WTC11 (cell line): ENCODE data around the gene MRFAP1. TPM values are rescaled to one million over a fixed set of nuclear protein-coding genes. Genes with fewer than 3 reads are reported as not detected.
A peak's percentile ranks its signal among the peaks of the same experiment; 100 is the strongest.

Source experiments
- ATAC-seq: fragments of 200-7000 bp; cut with Tn5 transposase; 2 replicates; pipeline ENCODE4 v1.10.0; 2021; ENCODE audit warnings: mild to moderate bottlenecking, moderate library complexity
- CTCF ChIA-PET: fragments of 300-600 bp; sonication (Branson Sonifier 250); formaldehyde crosslinking; loops from one replicate; lab custom pipeline; 2021; ENCODE audit warnings: antibody characterized with exemption; lab: Charles Lee
- POLR2A ChIA-PET: fragments of 350-600 bp; sonication (Branson Sonifier 250); formaldehyde crosslinking; loops from one replicate; lab custom pipeline; 2021; ENCODE audit warnings: antibody characterized with exemption; lab: Charles Lee
- DNase-seq: peaks from one replicate; pipeline ENCODE4 v3.0.0; 2021; ENCODE audit warnings: low spot score
- H3K27ac Mint-ChIP-seq: 2 replicates; pipeline ENCODE4 v1.8.0; 2021; ENCODE audit warnings: mixed read lengths
- H3K27me3 Mint-ChIP-seq: 2 replicates; pipeline ENCODE4 v1.8.0; 2021; ENCODE audit warnings: low read depth, mild to moderate bottlenecking, moderate library complexity, mixed read lengths
- H3K36me3 Mint-ChIP-seq: 2 replicates; pipeline ENCODE4 v1.8.0; 2021; ENCODE audit warnings: mixed read lengths
- H3K4me1 Mint-ChIP-seq: 2 replicates; pipeline ENCODE4 v1.8.0; 2022; ENCODE audit warnings: mixed read lengths
- H3K4me3 Mint-ChIP-seq: 2 replicates; pipeline ENCODE4 v1.8.0; 2021; ENCODE audit warnings: mild to moderate bottlenecking, moderate library complexity, mixed read lengths
- H3K9me3 Mint-ChIP-seq: 2 replicates; pipeline ENCODE4 v1.8.0; 2021; ENCODE audit warnings: mixed read lengths
- ELF4 ChIP-seq: sonication (generic); formaldehyde crosslinking; IDR thresholded peaks from 2 replicates; pipeline ENCODE4 v1.8.1; 2022; ENCODE audit warnings: low read depth, mild to moderate bottlenecking, moderate library complexity, missing genetic modification reagents
- EMX1 ChIP-seq: fragments of 250-450 bp; sonication (Bioruptor Pico); IDR thresholded peaks from 2 replicates; pipeline ENCODE4 v1.8.0; 2021; ENCODE audit warnings: mild to moderate bottlenecking
- FOXJ3 ChIP-seq: sonication (generic); formaldehyde crosslinking; IDR thresholded peaks from 2 replicates; pipeline ENCODE4 v1.9.0; 2021; ENCODE audit warnings: missing genetic modification reagents, mild to moderate bottlenecking, borderline replicate concordance
- GABPB1 ChIP-seq: sonication (generic); formaldehyde crosslinking; IDR thresholded peaks from 2 replicates; pipeline ENCODE4 v1.8.1; 2023; ENCODE audit warnings: mild to moderate bottlenecking, missing genetic modification reagents
- NFYB ChIP-seq: sonication (generic); formaldehyde crosslinking; conservative IDR thresholded peaks from 2 replicates; pipeline ENCODE4 v1.8.0; 2022; ENCODE audit warnings: low read depth, missing genetic modification reagents
- OVOL2 ChIP-seq: fragments of 250-450 bp; sonication (Bioruptor Pico); IDR thresholded peaks from 2 replicates; pipeline ENCODE4 v1.9.0; 2021; ENCODE audit warnings: mild to moderate bottlenecking, borderline replicate concordance
- RELA ChIP-seq: sonication (generic); formaldehyde crosslinking; IDR thresholded peaks from 2 replicates; pipeline ENCODE4 v1.8.1; 2022; ENCODE audit warnings: missing genetic modification reagents, mild to moderate bottlenecking, borderline replicate concordance
- SMAD4 ChIP-seq: sonication (generic); formaldehyde crosslinking; IDR thresholded peaks from 2 replicates; pipeline ENCODE4 v1.8.0; 2022; ENCODE audit warnings: mild to moderate bottlenecking, missing genetic modification reagents
- TEAD1 ChIP-seq: sonication (generic); formaldehyde crosslinking; IDR thresholded peaks from 2 replicates; pipeline ENCODE4 v1.8.0; 2022; ENCODE audit warnings: mild to moderate bottlenecking, missing genetic modification reagents
- ZNF423 ChIP-seq: fragments of 250-450 bp; sonication (Bioruptor Pico); IDR thresholded peaks from 2 replicates; pipeline ENCODE4 v2.1.2; 2022; ENCODE audit warnings: mild to moderate bottlenecking, moderate library complexity
- total RNA-seq: library from RNA; stranded (reverse); gene quantifications from 3 replicates; pipeline ENCODE4 v1.2.3, GENCODE V29; 2021
- TF ChIP-seq, protein P1 (sequence below): sonication (generic); formaldehyde crosslinking; IDR thresholded peaks from 2 replicates; pipeline ENCODE4 v1.8.1; 2022; ENCODE audit warnings: low read depth, missing genetic modification reagents, borderline replicate concordance
- TF ChIP-seq, protein P2 (sequence below): fragments of 200-600 bp; IDR thresholded peaks from 2 replicates; pipeline ENCODE4 v1.8.0; 2022; ENCODE audit warnings: antibody characterized with exemption
- TF ChIP-seq, protein P3 (sequence below): sonication (generic); formaldehyde crosslinking; IDR thresholded peaks from 2 replicates; pipeline ENCODE4 v1.8.0; 2022; ENCODE audit warnings: mild to moderate bottlenecking, missing genetic modification reagents
- TF ChIP-seq, protein P4 (sequence below): sonication (generic); formaldehyde crosslinking; IDR thresholded peaks from 2 replicates; pipeline ENCODE4 v1.8.0; 2023; ENCODE audit warnings: missing genetic modification reagents, mild to moderate bottlenecking, borderline replicate concordance
- TF ChIP-seq, protein P5 (sequence below): sonication (generic); formaldehyde crosslinking; conservative IDR thresholded peaks from 2 replicates; pipeline ENCODE4 v1.8.1; 2023; ENCODE audit warnings: mild to moderate bottlenecking, low read depth, missing genetic modification reagents, moderate library complexity
- TF ChIP-seq, protein P6 (sequence below): sonication (generic); formaldehyde crosslinking; conservative IDR thresholded peaks from 2 replicates; pipeline ENCODE4 v1.8.1; 2022; ENCODE audit warnings: mild to moderate bottlenecking, missing genetic modification reagents
- TF ChIP-seq, protein P7 (sequence below): sonication (generic); formaldehyde crosslinking; IDR thresholded peaks from 2 replicates; pipeline ENCODE4 v1.8.1; 2023; ENCODE audit warnings: mild to moderate bottlenecking, missing genetic modification reagents

MRFAP1 gene
- total RNA-seq, 1 experiment from 2014 or later: 319 TPM

DNA sequence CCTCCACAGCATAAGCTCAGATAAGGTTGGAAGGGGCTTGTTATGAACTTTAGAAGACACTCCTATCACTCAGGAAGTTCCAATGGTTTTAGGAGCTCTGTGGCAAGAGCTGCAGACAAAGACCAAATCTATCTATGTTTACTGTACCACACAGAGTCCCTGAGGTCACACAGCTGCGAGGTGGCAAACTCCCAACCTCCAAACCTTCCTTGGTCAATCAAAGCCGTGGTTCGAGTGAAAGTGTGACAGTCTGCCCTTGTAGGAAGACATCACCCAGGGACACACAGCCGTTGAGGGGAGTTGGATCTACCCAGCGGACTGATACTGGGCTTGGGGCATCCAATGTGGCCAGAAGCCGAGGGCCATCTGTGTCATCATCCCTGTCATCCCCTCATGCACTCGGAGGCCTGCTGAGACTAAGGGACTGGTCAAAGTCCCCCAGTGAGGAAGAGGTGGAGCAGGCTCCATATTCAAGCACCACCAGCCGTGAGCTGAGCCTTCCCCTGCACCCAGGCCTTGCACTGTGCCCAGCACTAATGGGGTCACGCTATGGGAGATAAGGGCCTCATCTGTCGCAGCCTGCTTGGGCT lies 38.7 kb upstream of the MRFAP1 start:
- ChIA-PET POLR2A (no interaction called here), CTCF (no interaction called here)
- no peak overlapping the region for H3K4me3 Mint-ChIP-seq
- peaks cover 16% of the 10 kb centered on the region for H3K36me3 Mint-ChIP-seq
- peaks cover 13% of the 10 kb centered on the region; the same call in 1 of the 2 replicates for H3K9me3 Mint-ChIP-seq
- ATAC-seq: no peak
- DNase-seq: no peak
- H3K4me1 Mint-ChIP-seq: no peaks in the 10 kb centered on the region
- no peak overlapping the region for H3K27ac Mint-ChIP-seq
- TF ChIP-seq, protein P1, sequence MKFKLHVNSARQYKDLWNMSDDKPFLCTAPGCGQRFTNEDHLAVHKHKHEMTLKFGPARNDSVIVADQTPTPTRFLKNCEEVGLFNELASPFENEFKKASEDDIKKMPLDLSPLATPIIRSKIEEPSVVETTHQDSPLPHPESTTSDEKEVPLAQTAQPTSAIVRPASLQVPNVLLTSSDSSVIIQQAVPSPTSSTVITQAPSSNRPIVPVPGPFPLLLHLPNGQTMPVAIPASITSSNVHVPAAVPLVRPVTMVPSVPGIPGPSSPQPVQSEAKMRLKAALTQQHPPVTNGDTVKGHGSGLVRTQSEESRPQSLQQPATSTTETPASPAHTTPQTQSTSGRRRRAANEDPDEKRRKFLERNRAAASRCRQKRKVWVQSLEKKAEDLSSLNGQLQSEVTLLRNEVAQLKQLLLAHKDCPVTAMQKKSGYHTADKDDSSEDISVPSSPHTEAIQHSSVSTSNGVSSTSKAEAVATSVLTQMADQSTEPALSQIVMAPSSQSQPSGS: no peak
- TF ChIP-seq GABPB1 (CRISPR knock-in tag): peak; percentile 62
- peaks cover 7% of the 10 kb centered on the region; the same call in 1 of the 2 replicates for H3K27me3 Mint-ChIP-seq

DNA sequence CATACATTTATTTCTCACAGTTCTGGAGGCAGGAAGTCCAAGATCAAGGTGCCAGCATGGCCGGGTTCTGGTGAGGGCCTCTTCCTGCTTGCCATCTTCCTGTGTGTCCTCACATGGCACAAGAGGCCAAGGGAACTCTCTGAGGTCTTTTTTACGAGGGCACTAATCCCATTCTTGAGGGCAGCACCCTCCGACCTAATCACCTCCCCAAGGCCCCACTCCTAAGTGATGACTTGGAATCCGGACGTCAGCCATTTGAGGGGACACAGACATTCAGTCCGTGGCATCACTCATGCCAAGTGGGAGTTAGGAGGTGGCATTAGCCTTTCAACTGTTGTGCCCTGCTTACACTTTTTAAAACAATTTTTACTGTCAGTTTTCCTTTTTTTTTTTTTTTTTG lies 38.2 kb upstream of the MRFAP1 start:
- Mint-ChIP-seq H3K4me1 (no peaks in the 10 kb centered on the region), H3K36me3 (peaks cover 16% of the 10 kb centered on the region), H3K27me3 (peaks cover 7% of the 10 kb centered on the region; the same call in 1 of the 2 replicates), H3K9me3 (peaks cover 13% of the 10 kb centered on the region; the same call in 1 of the 2 replicates), H3K27ac (no peak overlapping the region), H3K4me3 (no peak overlapping the region)
- DNase-seq (no peak), ATAC-seq (no peak)
- CTCF ChIA-PET: no interaction called here
- POLR2A ChIA-PET: interaction anchor here (0.6 kb wide), 1 partner anchor 233 kb away, joined by 3 read pairs; no protein-coding TSS in a partner anchor
- TF ChIP-seq RELA (CRISPR knock-in tag): no peak
- TF ChIP-seq, protein P2, sequence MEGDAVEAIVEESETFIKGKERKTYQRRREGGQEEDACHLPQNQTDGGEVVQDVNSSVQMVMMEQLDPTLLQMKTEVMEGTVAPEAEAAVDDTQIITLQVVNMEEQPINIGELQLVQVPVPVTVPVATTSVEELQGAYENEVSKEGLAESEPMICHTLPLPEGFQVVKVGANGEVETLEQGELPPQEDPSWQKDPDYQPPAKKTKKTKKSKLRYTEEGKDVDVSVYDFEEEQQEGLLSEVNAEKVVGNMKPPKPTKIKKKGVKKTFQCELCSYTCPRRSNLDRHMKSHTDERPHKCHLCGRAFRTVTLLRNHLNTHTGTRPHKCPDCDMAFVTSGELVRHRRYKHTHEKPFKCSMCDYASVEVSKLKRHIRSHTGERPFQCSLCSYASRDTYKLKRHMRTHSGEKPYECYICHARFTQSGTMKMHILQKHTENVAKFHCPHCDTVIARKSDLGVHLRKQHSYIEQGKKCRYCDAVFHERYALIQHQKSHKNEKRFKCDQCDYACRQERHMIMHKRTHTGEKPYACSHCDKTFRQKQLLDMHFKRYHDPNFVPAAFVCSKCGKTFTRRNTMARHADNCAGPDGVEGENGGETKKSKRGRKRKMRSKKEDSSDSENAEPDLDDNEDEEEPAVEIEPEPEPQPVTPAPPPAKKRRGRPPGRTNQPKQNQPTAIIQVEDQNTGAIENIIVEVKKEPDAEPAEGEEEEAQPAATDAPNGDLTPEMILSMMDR: no peak
- TF ChIP-seq, protein P3, sequence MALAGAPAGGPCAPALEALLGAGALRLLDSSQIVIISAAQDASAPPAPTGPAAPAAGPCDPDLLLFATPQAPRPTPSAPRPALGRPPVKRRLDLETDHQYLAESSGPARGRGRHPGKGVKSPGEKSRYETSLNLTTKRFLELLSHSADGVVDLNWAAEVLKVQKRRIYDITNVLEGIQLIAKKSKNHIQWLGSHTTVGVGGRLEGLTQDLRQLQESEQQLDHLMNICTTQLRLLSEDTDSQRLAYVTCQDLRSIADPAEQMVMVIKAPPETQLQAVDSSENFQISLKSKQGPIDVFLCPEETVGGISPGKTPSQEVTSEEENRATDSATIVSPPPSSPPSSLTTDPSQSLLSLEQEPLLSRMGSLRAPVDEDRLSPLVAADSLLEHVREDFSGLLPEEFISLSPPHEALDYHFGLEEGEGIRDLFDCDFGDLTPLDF (CRISPR knock-in tag): no peak
- TF ChIP-seq ELF4 (CRISPR knock-in tag): no peak
- TF ChIP-seq, protein P4, sequence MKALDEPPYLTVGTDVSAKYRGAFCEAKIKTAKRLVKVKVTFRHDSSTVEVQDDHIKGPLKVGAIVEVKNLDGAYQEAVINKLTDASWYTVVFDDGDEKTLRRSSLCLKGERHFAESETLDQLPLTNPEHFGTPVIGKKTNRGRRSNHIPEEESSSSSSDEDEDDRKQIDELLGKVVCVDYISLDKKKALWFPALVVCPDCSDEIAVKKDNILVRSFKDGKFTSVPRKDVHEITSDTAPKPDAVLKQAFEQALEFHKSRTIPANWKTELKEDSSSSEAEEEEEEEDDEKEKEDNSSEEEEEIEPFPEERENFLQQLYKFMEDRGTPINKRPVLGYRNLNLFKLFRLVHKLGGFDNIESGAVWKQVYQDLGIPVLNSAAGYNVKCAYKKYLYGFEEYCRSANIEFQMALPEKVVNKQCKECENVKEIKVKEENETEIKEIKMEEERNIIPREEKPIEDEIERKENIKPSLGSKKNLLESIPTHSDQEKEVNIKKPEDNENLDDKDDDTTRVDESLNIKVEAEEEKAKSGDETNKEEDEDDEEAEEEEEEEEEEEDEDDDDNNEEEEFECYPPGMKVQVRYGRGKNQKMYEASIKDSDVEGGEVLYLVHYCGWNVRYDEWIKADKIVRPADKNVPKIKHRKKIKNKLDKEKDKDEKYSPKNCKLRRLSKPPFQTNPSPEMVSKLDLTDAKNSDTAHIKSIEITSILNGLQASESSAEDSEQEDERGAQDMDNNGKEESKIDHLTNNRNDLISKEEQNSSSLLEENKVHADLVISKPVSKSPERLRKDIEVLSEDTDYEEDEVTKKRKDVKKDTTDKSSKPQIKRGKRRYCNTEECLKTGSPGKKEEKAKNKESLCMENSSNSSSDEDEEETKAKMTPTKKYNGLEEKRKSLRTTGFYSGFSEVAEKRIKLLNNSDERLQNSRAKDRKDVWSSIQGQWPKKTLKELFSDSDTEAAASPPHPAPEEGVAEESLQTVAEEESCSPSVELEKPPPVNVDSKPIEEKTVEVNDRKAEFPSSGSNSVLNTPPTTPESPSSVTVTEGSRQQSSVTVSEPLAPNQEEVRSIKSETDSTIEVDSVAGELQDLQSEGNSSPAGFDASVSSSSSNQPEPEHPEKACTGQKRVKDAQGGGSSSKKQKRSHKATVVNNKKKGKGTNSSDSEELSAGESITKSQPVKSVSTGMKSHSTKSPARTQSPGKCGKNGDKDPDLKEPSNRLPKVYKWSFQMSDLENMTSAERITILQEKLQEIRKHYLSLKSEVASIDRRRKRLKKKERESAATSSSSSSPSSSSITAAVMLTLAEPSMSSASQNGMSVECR (CRISPR knock-in tag): no peak
- TF ChIP-seq, protein P5, sequence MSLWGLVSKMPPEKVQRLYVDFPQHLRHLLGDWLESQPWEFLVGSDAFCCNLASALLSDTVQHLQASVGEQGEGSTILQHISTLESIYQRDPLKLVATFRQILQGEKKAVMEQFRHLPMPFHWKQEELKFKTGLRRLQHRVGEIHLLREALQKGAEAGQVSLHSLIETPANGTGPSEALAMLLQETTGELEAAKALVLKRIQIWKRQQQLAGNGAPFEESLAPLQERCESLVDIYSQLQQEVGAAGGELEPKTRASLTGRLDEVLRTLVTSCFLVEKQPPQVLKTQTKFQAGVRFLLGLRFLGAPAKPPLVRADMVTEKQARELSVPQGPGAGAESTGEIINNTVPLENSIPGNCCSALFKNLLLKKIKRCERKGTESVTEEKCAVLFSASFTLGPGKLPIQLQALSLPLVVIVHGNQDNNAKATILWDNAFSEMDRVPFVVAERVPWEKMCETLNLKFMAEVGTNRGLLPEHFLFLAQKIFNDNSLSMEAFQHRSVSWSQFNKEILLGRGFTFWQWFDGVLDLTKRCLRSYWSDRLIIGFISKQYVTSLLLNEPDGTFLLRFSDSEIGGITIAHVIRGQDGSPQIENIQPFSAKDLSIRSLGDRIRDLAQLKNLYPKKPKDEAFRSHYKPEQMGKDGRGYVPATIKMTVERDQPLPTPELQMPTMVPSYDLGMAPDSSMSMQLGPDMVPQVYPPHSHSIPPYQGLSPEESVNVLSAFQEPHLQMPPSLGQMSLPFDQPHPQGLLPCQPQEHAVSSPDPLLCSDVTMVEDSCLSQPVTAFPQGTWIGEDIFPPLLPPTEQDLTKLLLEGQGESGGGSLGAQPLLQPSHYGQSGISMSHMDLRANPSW: no peak
- TF ChIP-seq OVOL2 (CRISPR knock-in tag): no peak
- TF ChIP-seq NFYB (CRISPR knock-in tag): no peak
- TF ChIP-seq SMAD4 (CRISPR knock-in tag): no peak
- TF ChIP-seq, protein P6, sequence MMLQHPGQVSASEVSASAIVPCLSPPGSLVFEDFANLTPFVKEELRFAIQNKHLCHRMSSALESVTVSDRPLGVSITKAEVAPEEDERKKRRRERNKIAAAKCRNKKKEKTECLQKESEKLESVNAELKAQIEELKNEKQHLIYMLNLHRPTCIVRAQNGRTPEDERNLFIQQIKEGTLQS (CRISPR knock-in tag): no peak
- no peak for TF ChIP-seq TEAD1
- no peak for TF ChIP-seq FOXJ3 (CRISPR knock-in tag)
- TF ChIP-seq, protein P7, sequence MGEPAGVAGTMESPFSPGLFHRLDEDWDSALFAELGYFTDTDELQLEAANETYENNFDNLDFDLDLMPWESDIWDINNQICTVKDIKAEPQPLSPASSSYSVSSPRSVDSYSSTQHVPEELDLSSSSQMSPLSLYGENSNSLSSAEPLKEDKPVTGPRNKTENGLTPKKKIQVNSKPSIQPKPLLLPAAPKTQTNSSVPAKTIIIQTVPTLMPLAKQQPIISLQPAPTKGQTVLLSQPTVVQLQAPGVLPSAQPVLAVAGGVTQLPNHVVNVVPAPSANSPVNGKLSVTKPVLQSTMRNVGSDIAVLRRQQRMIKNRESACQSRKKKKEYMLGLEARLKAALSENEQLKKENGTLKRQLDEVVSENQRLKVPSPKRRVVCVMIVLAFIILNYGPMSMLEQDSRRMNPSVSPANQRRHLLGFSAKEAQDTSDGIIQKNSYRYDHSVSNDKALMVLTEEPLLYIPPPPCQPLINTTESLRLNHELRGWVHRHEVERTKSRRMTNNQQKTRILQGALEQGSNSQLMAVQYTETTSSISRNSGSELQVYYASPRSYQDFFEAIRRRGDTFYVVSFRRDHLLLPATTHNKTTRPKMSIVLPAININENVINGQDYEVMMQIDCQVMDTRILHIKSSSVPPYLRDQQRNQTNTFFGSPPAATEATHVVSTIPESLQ (CRISPR knock-in tag): no peak
- TF ChIP-seq ZNF423 (CRISPR knock-in tag): no peak
- TF ChIP-seq EMX1 (CRISPR knock-in tag): no peak
